GM12878 (cell line): ENCODE results near the gene KLF15. TPM values are rescaled to one million over a fixed set of nuclear protein-coding genes. Genes with fewer than 3 reads are reported as not detected.

Experiments used
- ATAC-seq: fragments of 200-7000 bp; cut with Tn5 transposase; 3 replicates; pipeline ENCODE4 v1.9.1; 2020; ENCODE audit warnings: mild to moderate bottlenecking, moderate library complexity
- BruUV-seq: library from RNA; stranded (reverse); fragments of 400-500 nt; replicated peaks from 2 replicates; lab custom pipeline; 2021; lab: Mats Ljungman, UMichigan
- CTCF ChIA-PET: fragments of 300-600 bp; sonication (Branson Sonifier 250); formaldehyde crosslinking; extraction: SDS; loops from one replicate; lab custom pipeline; 2021; ENCODE audit warnings: inconsistent platforms; lab: Yijun Ruan, JAX
- POLR2A ChIA-PET: fragments of 350-600 bp; formaldehyde crosslinking; extraction: SDS; loops from one replicate; lab custom pipeline; 2021; ENCODE audit warnings: inconsistent platforms; lab: Charles Lee
- RAD21 ChIA-PET: fragments of 300-600 bp; sonication (Branson Sonifier 250); formaldehyde crosslinking; loops from one replicate; lab custom pipeline; 2023; ENCODE audit warnings: antibody characterized with exemption; ENCODE audit not compliant: unreplicated experiment; lab: Charles Lee
- SMC1A ChIA-PET: fragments of 300-600 bp; sonication (Branson Sonifier 250); formaldehyde crosslinking; loops from one replicate; lab custom pipeline; 2023; ENCODE audit not compliant: unreplicated experiment, uncharacterized antibody; lab: Charles Lee
- DNase-seq: peaks from one replicate; pipeline ENCODE4 v3.0.0-alpha.2; 2011; ENCODE audit warnings: low read depth, low spot score
- FAIRE-seq: peaks from 3 replicates; lab custom pipeline; 2011; peaks lifted over from hg19 to GRCh38; lab: Jason Lieb, UNC
- H2AFZ ChIP-seq: 2 replicates; pipeline ENCODE4 v1.6.0; 2011; ENCODE audit warnings: low read depth, low read length, control low read depth; ENCODE audit not compliant: control insufficient read depth
- H3K27ac ChIP-seq: 2 replicates; pipeline ENCODE4 v1.5.1; 2011; ENCODE audit warnings: control low read depth; ENCODE audit not compliant: control insufficient read depth, insufficient read depth
- H3K27me3 ChIP-seq, 2 experiments: replicated peaks in 1 of 2; 2 replicates each; pipeline versions ENCODE4 v1.6.0 to v1.6.1; 2011; ENCODE audit warnings: low read length in 1 of 2; ENCODE audit not compliant: control insufficient read depth in 2 of 2, insufficient read depth in 2 of 2
- H3K36me3 ChIP-seq, 2 experiments: 2 replicates each; pipeline ENCODE4 v1.5.1; 2011; ENCODE audit warnings: low read length in 1 of 2; ENCODE audit not compliant: control insufficient read depth in 2 of 2, insufficient read depth in 2 of 2
- H3K4me1 ChIP-seq: 2 replicates; pipeline ENCODE4 v1.6.1; 2011; ENCODE audit warnings: mild to moderate bottlenecking, low read length, moderate library complexity, mixed read lengths; ENCODE audit not compliant: control insufficient read depth, insufficient read depth
- H3K4me2 ChIP-seq: 2 replicates; pipeline ENCODE4 v1.6.0; 2011; ENCODE audit warnings: control low read depth; ENCODE audit not compliant: control insufficient read depth, insufficient read depth
- H3K4me3 ChIP-seq: fragments of 200-600 bp; sonication (generic); 2 replicates; pipeline ENCODE4 v1.5.1; 2016
- H3K79me2 ChIP-seq: 2 replicates; pipeline ENCODE4 v1.6.0; 2011; ENCODE audit warnings: low read length; ENCODE audit not compliant: control insufficient read depth, insufficient read depth
- H3K9ac ChIP-seq: 2 replicates; pipeline ENCODE4 v1.8.0; 2011; ENCODE audit warnings: low read length, control low read depth, mixed read lengths; ENCODE audit not compliant: control insufficient read depth, insufficient read depth
- H3K9me3 ChIP-seq: replicated peaks from 3 replicates; pipeline ENCODE4 v1.5.1; 2011; ENCODE audit warnings: mild to moderate bottlenecking, low read length; ENCODE audit not compliant: control insufficient read depth, insufficient read depth
- H4K20me1 ChIP-seq: 2 replicates; pipeline ENCODE4 v1.6.0; 2011; ENCODE audit not compliant: control insufficient read depth, insufficient read depth
- CHD1 ChIP-seq: IDR thresholded peaks from 2 replicates; pipeline ENCODE4 v1.6.1; 2012; ENCODE audit warnings: low read depth, low read length, improper control_type of control experiment
- DPF2 ChIP-seq: fragments of 450-650 bp; IDR thresholded peaks from 2 replicates; pipeline ENCODE4 v1.6.1; 2017; ENCODE audit warnings: mild to moderate bottlenecking
- ETV6 ChIP-seq, 2 experiments: fragments of 450-650 bp in 1 of 2; IDR thresholded peaks in 1 of 2; conservative IDR thresholded peaks in 1 of 2; 2 replicates each; pipeline ENCODE4 v1.6.1; 2014; ENCODE audit warnings: antibody characterized with exemption in 1 of 2, borderline replicate concordance in 1 of 2, low read depth in 1 of 2, mild to moderate bottlenecking in 1 of 2, moderate library complexity in 1 of 2
- HDGF ChIP-seq: fragments of 450-650 bp; IDR thresholded peaks from 2 replicates; pipeline ENCODE4 v1.6.1; 2016; ENCODE audit warnings: antibody characterized with exemption
- KAT2A ChIP-seq: conservative IDR thresholded peaks from 2 replicates; pipeline ENCODE4 v1.6.1; 2011; ENCODE audit warnings: low read depth, low read length; ENCODE audit not compliant: control insufficient read depth
- MXI1 ChIP-seq: fragments of 150-350 bp; IDR thresholded peaks from 2 replicates; pipeline ENCODE4 v1.6.1; 2011; ENCODE audit warnings: low read depth, mild to moderate bottlenecking, inconsistent platforms, low read length, improper control_type of control experiment
- MYB ChIP-seq: fragments of 150-350 bp; IDR thresholded peaks from 2 replicates; pipeline ENCODE4 v1.6.1; 2014; ENCODE audit warnings: mild to moderate bottlenecking, low read depth, low read length, borderline replicate concordance
- NFIC ChIP-seq: IDR thresholded peaks from 2 replicates; pipeline ENCODE4 v1.6.1; 2012; ENCODE audit warnings: low read depth, mild to moderate bottlenecking, inconsistent platforms, low read length, moderate library complexity
- NFYA ChIP-seq: IDR thresholded peaks from 2 replicates; pipeline ENCODE4 v1.6.1; 2011; ENCODE audit warnings: low read depth, mild to moderate bottlenecking, low read length, improper control_type of control experiment, borderline replicate concordance
- NR2C2 ChIP-seq: IDR thresholded peaks from 2 replicates; pipeline ENCODE4 v1.6.1; 2011; ENCODE audit warnings: borderline replicate concordance, low read depth; ENCODE audit not compliant: control insufficient read depth, insufficient read length
- NR2F1 ChIP-seq: fragments of 450-650 bp; conservative IDR thresholded peaks from 2 replicates; pipeline ENCODE4 v1.6.1; 2017; ENCODE audit warnings: mild to moderate bottlenecking
- NRF1 ChIP-seq: conservative IDR thresholded peaks from 2 replicates; pipeline ENCODE4 v1.6.1; 2011; ENCODE audit warnings: mild to moderate bottlenecking, low read depth, low read length, improper control_type of control experiment
- SIN3A ChIP-seq: IDR thresholded peaks from 2 replicates; pipeline ENCODE4 v1.6.1; 2012; ENCODE audit warnings: low read depth, low read length, improper control_type of control experiment
- STAT1 ChIP-seq: fragments of 450-650 bp; conservative IDR thresholded peaks from 2 replicates; pipeline ENCODE4 v1.6.1; 2014; ENCODE audit warnings: antibody characterized with exemption, mild to moderate bottlenecking
- TCF3 ChIP-seq: IDR thresholded peaks from 2 replicates; pipeline ENCODE4 v1.6.1; 2012; ENCODE audit warnings: low read depth, mild to moderate bottlenecking, low read length, borderline replicate concordance; ENCODE audit not compliant: insufficient read depth
- ZNF384 ChIP-seq: IDR thresholded peaks from 2 replicates; pipeline ENCODE4 v1.6.1; 2012; ENCODE audit warnings: low read depth, mild to moderate bottlenecking, low read length, improper control_type of control experiment, borderline replicate concordance
- ZSCAN29 ChIP-seq: fragments of 450-650 bp; IDR thresholded peaks from 2 replicates; pipeline ENCODE4 v1.6.1; 2017; ENCODE audit warnings: mild to moderate bottlenecking, moderate library complexity
- WGBS: methylation state at CpG from one replicate; pipeline ENCODE4 v1.1.6; 2016; ENCODE audit warnings: low lambda C conversion rate; ENCODE audit not compliant: insufficient replicate concordance, insufficient coverage; ENCODE audit errors: missing lambda C conversion rate; 5-methylcytosine and 5-hydroxymethylcytosine counted together
- in situ Hi-C: fragments of 300-500 bp; cut with MboI; formaldehyde crosslinking; loops from 9 replicates; pipeline ENCODE4 v1.14.3; 2018; ENCODE audit warnings: mixed read lengths
- intact Hi-C: fragments of 100-400 bp; cut with micrococcal nuclease; formaldehyde crosslinking; loops from one replicate; pipeline ENCODE4 v1.14.2; 2022; ENCODE audit not compliant: unreplicated experiment
- polyA plus RNA-seq, 11 experiments: library from polyadenylated mRNA; depleted of rRNA in 4 of 11; unstranded in 6 of 11; stranded (reverse) in 5 of 11; fragments of >200 nt; fragmentation: Nextera tagmentation in 4 of 11; fragmentation: Illumina TruSeq in 1 of 11; extraction: Ambion mirVana in 4 of 11; extraction: Trizol in 1 of 11; gene quantifications; 1 replicate in 1 of 11; 2 replicates in 10 of 11; pipeline versions ENCODE4 v1.2.1 to v1.2.3, GENCODE V29; 2011 to 2016; ENCODE audit warnings: inconsistent platforms in 2 of 11, missing spikeins in 2 of 11, low read depth in 1 of 11
- total RNA-seq, 4 experiments: library from RNA; depleted of rRNA in 3 of 4; stranded (reverse); fragments of >200 nt in 3 of 4; fragmentation: Illumina TruSeq in 1 of 4; extraction: Trizol in 1 of 4; gene quantifications; 2 replicates each; pipeline versions ENCODE4 v1.2.1 to v1.2.3, GENCODE V29; 2013 to 2021
- TF ChIP-seq, protein P1 (sequence below): IDR thresholded peaks from 2 replicates; pipeline ENCODE4 v1.6.1; 2011; ENCODE audit warnings: low read depth, mild to moderate bottlenecking, low read length, moderate library complexity, borderline replicate concordance; ENCODE audit errors: extremely low read depth
- TF ChIP-seq, protein P2 (sequence below): fragments of 450-650 bp; IDR thresholded peaks from 2 replicates; pipeline ENCODE4 v1.6.1; 2016; ENCODE audit warnings: mild to moderate bottlenecking
- TF ChIP-seq, protein P3 (sequence below): fragments of 450-650 bp; formaldehyde crosslinking; IDR thresholded peaks from 2 replicates; pipeline ENCODE4 v1.5.0; 2022; ENCODE audit warnings: mild to moderate bottlenecking, missing genetic modification characterization

KLF15 gene
- total and polyA plus RNA-seq, 10 of the 15 experiments (the other 5 are each of a cell fraction or from before 2014, with no cell fraction given): 0.15 TPM; not detected in 9

DNA sequence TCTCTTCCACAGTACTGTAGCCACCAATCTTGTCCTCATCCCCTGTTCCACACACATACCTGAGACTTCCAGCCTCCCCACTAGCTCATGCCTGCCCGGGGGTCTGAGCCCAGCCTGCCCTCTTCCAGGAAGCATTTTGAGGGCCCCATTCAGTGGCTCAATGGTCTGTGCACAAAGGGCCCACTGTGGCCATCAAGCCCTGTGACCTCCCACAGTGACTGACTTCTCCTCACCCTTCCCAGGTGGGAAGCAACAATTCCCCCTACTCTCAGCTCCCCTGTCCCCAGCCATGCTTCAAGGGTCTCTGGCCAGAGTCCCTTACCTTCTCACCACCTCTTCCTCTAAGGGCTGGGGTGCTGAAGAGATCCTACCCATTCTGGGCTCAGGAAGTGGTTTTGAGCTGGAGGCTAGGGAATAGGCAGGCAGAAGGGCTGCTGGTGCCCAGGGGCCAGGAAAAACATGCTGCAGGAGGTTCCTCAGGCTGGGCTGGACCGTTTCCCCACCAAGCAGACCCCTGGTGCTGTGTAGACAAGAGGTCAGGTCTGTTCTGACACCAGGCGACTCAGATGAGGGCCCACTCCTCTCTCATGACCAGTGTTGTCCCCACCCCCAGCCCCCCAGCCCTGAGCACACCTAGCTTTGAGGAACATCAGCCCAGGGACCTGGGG is 3.0 kb upstream of the KLF15 start (continued):
- no peak for TF ChIP-seq ZSCAN29
- TF ChIP-seq DPF2: no peak
- TF ChIP-seq STAT1: no peak

DNA sequence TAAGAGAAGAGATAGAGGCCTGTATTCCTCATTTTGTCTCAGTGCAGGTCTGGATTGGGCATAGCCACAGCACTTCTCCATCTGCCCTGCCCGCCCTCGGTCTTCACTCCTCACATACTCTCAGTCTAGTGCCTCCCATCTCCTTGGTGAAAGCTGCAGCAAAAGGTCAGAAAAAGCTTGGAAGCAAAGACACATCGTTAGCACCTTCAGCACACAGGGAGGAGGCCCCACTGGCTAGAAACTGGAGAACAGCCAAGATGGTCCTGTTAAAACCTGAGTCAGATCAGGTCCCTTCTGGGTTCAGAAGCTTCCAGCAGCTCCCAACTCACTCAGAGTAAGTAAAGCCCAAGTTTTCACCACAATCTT is 1.6 kb upstream of the KLF15 start:
- peaks cover 12 to 23% of the 10 kb centered on the region in 2 experiments for H3K27me3 ChIP-seq
- H3K4me1 ChIP-seq: no peaks in the 10 kb centered on the region
- POLR2A ChIA-PET: no interaction called here
- no peak overlapping the region for H3K4me2 ChIP-seq
- RAD21 ChIA-PET: no interaction called here
- H3K36me3 ChIP-seq: no peaks in the 10 kb centered on the region
- intact Hi-C loops (no loop called here), in situ Hi-C loops (no loop called here)
- no TSS peak for BruUV-seq
- DNase-seq: no peak
- no peak overlapping the region for H3K27ac ChIP-seq
- H3K9ac ChIP-seq: no peak overlapping the region
- no peaks in the 10 kb centered on the region for H3K9me3 ChIP-seq
- no peak for ATAC-seq
- CTCF ChIA-PET: no interaction called here
- no peak for FAIRE-seq
- H3K79me2 ChIP-seq: no peaks in the 10 kb centered on the region
- H2AFZ ChIP-seq: no peak overlapping the region
- H4K20me1 ChIP-seq: no peaks in the 10 kb centered on the region
- SMC1A ChIA-PET: no interaction called here
- H3K4me3 ChIP-seq: no peak overlapping the region
- 36% methylated on average over 3 of the region's 3 CpGs for WGBS
- TF ChIP-seq NRF1: no peak
- TF ChIP-seq ETV6 (conservative IDR thresholded peaks at IDR 0.05 in 1 of 2, IDR thresholded peaks at IDR 0.05 in 1 of 2; ENCODE audit: borderline replicate concordance in 1 of 2, low read depth in 1 of 2): no peak
- TF ChIP-seq NFIC: no peak
- no peak for TF ChIP-seq KAT2A
- TF ChIP-seq NR2C2: no peak
- no peak for TF ChIP-seq MYB
- TF ChIP-seq HDGF: no peak
- TF ChIP-seq, protein P1, sequence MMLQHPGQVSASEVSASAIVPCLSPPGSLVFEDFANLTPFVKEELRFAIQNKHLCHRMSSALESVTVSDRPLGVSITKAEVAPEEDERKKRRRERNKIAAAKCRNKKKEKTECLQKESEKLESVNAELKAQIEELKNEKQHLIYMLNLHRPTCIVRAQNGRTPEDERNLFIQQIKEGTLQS: no peak
- TF ChIP-seq SIN3A: no peak
- TF ChIP-seq NR2F1: no peak
- TF ChIP-seq, protein P2, sequence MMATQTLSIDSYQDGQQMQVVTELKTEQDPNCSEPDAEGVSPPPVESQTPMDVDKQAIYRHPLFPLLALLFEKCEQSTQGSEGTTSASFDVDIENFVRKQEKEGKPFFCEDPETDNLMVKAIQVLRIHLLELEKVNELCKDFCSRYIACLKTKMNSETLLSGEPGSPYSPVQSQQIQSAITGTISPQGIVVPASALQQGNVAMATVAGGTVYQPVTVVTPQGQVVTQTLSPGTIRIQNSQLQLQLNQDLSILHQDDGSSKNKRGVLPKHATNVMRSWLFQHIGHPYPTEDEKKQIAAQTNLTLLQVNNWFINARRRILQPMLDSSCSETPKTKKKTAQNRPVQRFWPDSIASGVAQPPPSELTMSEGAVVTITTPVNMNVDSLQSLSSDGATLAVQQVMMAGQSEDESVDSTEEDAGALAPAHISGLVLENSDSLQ: no peak
- TF ChIP-seq CHD1: no peak
- TF ChIP-seq ZNF384: no peak
- TF ChIP-seq TCF3: no peak
- TF ChIP-seq NFYA: no peak
- TF ChIP-seq, protein P3, sequence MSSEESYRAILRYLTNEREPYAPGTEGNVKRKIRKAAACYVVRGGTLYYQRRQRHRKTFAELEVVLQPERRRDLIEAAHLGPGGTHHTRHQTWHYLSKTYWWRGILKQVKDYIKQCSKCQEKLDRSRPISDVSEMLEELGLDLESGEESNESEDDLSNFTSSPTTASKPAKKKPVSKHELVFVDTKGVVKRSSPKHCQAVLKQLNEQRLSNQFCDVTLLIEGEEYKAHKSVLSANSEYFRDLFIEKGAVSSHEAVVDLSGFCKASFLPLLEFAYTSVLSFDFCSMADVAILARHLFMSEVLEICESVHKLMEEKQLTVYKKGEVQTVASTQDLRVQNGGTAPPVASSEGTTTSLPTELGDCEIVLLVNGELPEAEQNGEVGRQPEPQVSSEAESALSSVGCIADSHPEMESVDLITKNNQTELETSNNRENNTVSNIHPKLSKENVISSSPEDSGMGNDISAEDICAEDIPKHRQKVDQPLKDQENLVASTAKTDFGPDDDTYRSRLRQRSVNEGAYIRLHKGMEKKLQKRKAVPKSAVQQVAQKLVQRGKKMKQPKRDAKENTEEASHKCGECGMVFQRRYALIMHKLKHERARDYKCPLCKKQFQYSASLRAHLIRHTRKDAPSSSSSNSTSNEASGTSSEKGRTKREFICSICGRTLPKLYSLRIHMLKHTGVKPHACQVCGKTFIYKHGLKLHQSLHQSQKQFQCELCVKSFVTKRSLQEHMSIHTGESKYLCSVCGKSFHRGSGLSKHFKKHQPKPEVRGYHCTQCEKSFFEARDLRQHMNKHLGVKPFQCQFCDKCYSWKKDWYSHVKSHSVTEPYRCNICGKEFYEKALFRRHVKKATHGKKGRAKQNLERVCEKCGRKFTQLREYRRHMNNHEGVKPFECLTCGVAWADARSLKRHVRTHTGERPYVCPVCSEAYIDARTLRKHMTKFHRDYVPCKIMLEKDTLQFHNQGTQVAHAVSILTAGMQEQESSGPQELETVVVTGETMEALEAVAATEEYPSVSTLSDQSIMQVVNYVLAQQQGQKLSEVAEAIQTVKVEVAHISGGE (CRISPR knock-in tag): no peak
- TF ChIP-seq MXI1: no peak
